Testis (tissue), 3 donors: ENCODE data around the gene PAMR1. TPM values are rescaled to one million over a fixed set of nuclear protein-coding genes. Genes with fewer than 3 reads are reported as not detected.
"Not testable (repeated sequence)": the region's sequence is repeated elsewhere in the genome, so short reads cannot be mapped to it uniquely, and the experiment has no call there.

ENCODE experiments used
- DNase-seq: peaks from one replicate; pipeline ENCODE4 v3.0.0-alpha.2; 2019
- H3K27ac ChIP-seq, 2 donors: fragments of 200-600 bp; sonication (generic); one replicate each; pipeline ENCODE4 v1.5.1; 2019
- H3K27me3 ChIP-seq: fragments of 200-600 bp; sonication (generic); one replicate; pipeline ENCODE4 v1.5.1; 2019
- H3K36me3 ChIP-seq: fragments of 200-600 bp; sonication (generic); one replicate; pipeline ENCODE4 v1.5.1; 2017; ENCODE audit warnings: low read depth; ENCODE audit errors: missing control alignments
- H3K4me1 ChIP-seq: fragments of 200-600 bp; sonication (generic); one replicate; pipeline ENCODE4 v1.5.1; 2019
- H3K4me3 ChIP-seq, 2 donors: fragments of 200-600 bp; sonication (generic); one replicate each; pipeline ENCODE4 v1.5.1; 2017 to 2019
- H3K9me3 ChIP-seq: fragments of 200-600 bp; sonication (generic); one replicate; pipeline ENCODE4 v1.5.1; 2017
- POLR2A ChIP-seq: fragments of 450-650 bp; IDR thresholded peaks from one replicate; pipeline ENCODE4 v1.6.1; 2017; ENCODE audit warnings: antibody characterized with exemption, mild to moderate bottlenecking, moderate library complexity
- WGBS, 2 donors: methylation state at CpG; one replicate each; pipeline ENCODE4 v1.1.5; 2018; 5-methylcytosine and 5-hydroxymethylcytosine counted together
- intact Hi-C: fragments of 100-400 bp; cut with DNase I; formaldehyde crosslinking; loops from one replicate; pipeline ENCODE4 v1.15.1; 2023; ENCODE audit warnings: low total_unique reads
- polyA plus RNA-seq: library from polyadenylated mRNA; stranded (reverse); fragments of 350-450 nt; fragmentation: Illumina TruSeq; extraction: RNeasy Lipid Tissue Mini Kit (QIAGEN cat#74804); gene quantifications from one replicate; pipeline ENCODE4 v1.2.3, GENCODE V29; 2014; ENCODE audit warnings: low read depth, low replicate concordance; ENCODE audit not compliant: insufficient read depth
- total RNA-seq, 2 donors: library from RNA; depleted of rRNA; stranded (reverse); fragments of >200 nt; gene quantifications; one replicate each; pipeline ENCODE4 v1.2.3, GENCODE V29; 2016
- TF ChIP-seq, protein P1 (sequence below), 3 experiments: fragments of 450-650 bp in 2 of 3; fragments of 200-600 bp in 1 of 3; sonication (generic) in 1 of 3; IDR thresholded peaks; one replicate each; pipeline ENCODE4 v1.5.1; 2016 to 2019; ENCODE audit warnings: antibody characterized with exemption in 3 of 3, mild to moderate bottlenecking in 2 of 3, moderate library complexity in 1 of 3

Gene PAMR1
- total and polyA plus RNA-seq, 3 donors from 2014 or later: 0.55 to 13.2 (median 1.5) TPM

DNA sequence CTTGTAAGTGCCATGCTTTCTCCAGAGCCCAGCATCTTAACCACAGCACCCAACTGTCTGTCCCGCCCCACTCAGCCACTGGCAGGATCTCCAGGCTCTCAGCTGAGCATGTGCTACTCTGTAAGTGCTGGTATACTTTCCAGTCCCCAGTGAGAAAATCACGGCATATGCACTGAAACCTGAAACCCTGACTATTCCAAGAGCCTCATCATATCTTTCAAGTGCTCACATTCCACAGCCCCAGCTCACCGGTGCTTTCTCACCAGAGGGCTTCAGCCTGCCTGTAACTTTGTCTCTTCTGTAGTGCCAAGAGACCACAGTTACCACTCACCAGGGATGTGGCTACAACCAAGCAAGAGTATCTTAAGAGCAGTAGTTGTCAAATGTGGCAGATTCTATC, 24.4 kb upstream of the PAMR1 start:
- DNase-seq: no peak
- no peaks in the 10 kb centered on the region for H3K36me3 ChIP-seq
- no peaks in the 10 kb centered on the region for H3K4me1 ChIP-seq
- no peaks in the 10 kb centered on the region for H3K9me3 ChIP-seq
- no peak overlapping the region for H3K4me3 ChIP-seq
- no peaks in the 10 kb centered on the region for H3K27me3 ChIP-seq
- whole genome bisulfite sequencing, 2 donors: 59 to 62% methylated on average over 3 of the region's 3 CpGs
- H3K27ac ChIP-seq: no peak overlapping the region
- TF ChIP-seq, protein P1, sequence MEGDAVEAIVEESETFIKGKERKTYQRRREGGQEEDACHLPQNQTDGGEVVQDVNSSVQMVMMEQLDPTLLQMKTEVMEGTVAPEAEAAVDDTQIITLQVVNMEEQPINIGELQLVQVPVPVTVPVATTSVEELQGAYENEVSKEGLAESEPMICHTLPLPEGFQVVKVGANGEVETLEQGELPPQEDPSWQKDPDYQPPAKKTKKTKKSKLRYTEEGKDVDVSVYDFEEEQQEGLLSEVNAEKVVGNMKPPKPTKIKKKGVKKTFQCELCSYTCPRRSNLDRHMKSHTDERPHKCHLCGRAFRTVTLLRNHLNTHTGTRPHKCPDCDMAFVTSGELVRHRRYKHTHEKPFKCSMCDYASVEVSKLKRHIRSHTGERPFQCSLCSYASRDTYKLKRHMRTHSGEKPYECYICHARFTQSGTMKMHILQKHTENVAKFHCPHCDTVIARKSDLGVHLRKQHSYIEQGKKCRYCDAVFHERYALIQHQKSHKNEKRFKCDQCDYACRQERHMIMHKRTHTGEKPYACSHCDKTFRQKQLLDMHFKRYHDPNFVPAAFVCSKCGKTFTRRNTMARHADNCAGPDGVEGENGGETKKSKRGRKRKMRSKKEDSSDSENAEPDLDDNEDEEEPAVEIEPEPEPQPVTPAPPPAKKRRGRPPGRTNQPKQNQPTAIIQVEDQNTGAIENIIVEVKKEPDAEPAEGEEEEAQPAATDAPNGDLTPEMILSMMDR (IDR thresholded peaks at IDR 0.05): no peak
- no peak for TF ChIP-seq POLR2A
- intact Hi-C loops: no loop called here

DNA sequence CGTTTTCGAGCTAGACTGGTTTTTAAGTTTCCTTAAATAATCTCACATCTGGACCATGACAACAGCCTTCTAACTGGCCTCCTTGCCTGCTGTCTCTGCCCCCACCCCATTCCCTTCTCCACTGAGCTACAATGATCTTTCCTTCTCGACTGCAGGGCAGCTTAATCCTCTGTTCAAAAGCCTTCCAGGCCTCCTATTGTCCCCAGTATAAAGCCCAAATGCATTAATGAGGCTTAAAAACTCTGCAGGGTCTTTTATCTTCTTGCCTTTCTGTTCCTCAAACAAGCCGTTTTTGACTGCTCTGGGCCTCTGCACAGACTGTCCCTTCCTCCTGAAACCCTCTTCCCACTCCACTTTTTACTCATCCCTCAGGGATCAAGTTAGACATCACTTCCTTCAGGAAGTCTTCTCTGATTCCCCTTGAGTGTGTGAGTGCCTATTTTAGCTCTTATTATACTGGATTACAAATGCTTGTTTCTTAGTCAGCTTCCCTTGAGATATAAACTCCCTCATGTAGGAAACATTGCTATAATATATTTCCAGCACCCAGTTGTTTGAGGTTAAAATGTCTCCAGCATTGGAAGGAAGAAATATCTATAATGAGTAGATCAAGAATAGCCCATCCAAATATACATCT, 23.6 kb upstream of the PAMR1 start:
- H3K4me3 ChIP-seq: no peak overlapping the region
- no peak overlapping the region for H3K27ac ChIP-seq
- no peak for DNase-seq
- H3K36me3 ChIP-seq: no peaks in the 10 kb centered on the region
- TF ChIP-seq, protein P1 (IDR thresholded peaks at IDR 0.05): no peak
- TF ChIP-seq POLR2A: no peak
- 49 to 52% methylated on average over 4 of the region's 4 CpGs for WGBS, 2 donors
- intact Hi-C loops: no loop called here
- H3K9me3 ChIP-seq: no peaks in the 10 kb centered on the region
- H3K4me1 ChIP-seq: no peaks in the 10 kb centered on the region
- no peaks in the 10 kb centered on the region for H3K27me3 ChIP-seq

DNA sequence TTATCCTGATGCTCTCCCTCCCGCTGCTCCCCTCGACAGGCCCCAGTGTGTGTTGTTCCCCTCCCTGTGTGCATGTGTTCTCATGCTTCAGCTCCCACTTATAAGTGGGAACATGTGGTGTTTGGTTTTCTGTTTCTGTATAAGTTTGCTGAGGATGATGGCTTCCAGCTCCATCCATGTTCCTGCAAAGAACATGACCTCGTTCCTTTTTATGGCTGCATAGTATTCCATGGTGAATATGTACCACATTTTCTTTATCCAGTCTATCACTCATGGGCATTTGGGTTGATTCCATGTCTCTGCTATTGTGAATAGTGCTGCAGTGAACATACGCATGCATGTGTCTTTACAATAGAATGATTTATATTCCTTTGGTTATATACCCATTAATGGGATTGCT, 22.6 kb upstream of the PAMR1 start:
- H3K36me3 ChIP-seq, H3K27me3 ChIP-seq, H3K4me1 ChIP-seq, H3K4me3 ChIP-seq, H3K9me3 ChIP-seq, intact Hi-C loops, DNase-seq, H3K27ac ChIP-seq: not testable (repeated sequence)
- 91 to 97% methylated on average over 4 of the region's 4 CpGs for WGBS, 2 donors

DNA sequence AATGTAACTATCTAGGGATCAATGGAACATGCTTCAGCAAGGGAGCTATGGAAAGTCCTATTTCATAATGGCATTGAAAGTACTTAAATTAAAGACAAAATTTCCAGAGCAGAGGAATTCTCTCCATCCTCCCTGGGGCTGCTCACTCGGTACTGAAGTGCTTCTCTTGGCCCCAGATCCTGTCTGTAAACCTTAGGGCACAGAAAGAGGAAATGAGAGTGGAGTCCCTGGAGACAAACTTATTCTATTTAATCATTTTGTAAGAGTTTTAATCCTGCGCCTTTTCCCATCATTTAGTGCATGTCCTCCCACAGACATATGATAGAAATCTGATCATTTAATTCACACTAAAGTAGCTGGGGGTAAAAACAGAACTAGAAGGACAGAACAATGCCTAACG, 20.9 kb upstream of the PAMR1 start:
- no peak overlapping the region for H3K27ac ChIP-seq
- no peak for DNase-seq
- peaks cover 6% of the 10 kb centered on the region for H3K4me1 ChIP-seq
- WGBS, 2 donors: 71 to 79% methylated on average over 3 of the region's 3 CpGs
- no peaks in the 10 kb centered on the region for H3K27me3 ChIP-seq
- intact Hi-C loops: no loop called here
- H3K4me3 ChIP-seq: no peak overlapping the region
- no peaks in the 10 kb centered on the region for H3K9me3 ChIP-seq
- no peaks in the 10 kb centered on the region for H3K36me3 ChIP-seq
- TF ChIP-seq, protein P1 (IDR thresholded peaks at IDR 0.05): no peak
- TF ChIP-seq POLR2A: no peak

DNA sequence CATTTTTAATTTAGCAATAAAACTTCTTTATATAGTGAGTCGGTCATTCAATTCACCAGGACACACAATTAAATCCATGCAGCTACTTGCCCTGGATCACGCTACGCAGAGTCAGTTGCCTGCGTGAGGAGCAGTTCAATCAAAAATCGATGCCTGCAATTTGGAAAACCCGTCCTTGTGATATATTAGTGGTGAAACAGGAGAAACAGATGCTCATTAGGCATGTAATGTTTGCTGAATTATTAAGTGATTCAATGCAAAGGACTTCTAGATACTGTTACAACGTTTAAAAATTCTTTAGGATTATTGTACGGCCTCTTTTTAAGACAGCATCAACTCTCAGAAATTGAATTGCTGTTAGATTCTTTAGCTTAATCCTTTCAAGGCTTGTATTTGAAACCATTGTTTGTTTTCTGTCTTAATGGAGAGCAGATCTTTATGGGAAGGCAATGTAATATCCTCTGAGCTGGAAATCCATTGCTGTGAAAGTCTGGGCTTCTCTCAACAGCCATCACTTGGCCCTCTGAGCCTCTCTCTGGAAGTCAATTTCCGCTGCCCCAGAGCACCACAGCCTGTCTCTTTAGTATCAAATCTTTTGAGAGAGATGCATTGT, 20.1 kb upstream of the PAMR1 start:
- Histone ChIP-seq H3K4me3 (no peak overlapping the region), H3K36me3 (no peaks in the 10 kb centered on the region), H3K27ac (no peak overlapping the region), H3K27me3 (no peaks in the 10 kb centered on the region), H3K9me3 (no peaks in the 10 kb centered on the region), H3K4me1 (peaks cover 6% of the 10 kb centered on the region)
- DNase-seq: no peak
- WGBS, 2 donors: 90 to 95% methylated on average over 9 of the region's 9 CpGs
- intact Hi-C loops: no loop called here
- no peak for TF ChIP-seq POLR2A
- TF ChIP-seq, protein P1 (IDR thresholded peaks at IDR 0.05): no peak
